ENCODE measurements around the gene CYS1.

Gene CYS1

GRCh38 chr2:10028988-10029874 lies 51.0 kb downstream of the CYS1 start:
- Histone ChIP-seq H3K4me3 (IDR thresholded peaks at IDR 0.05; ENCODE audit: insufficient read depth, low read depth, low read length) (no peak overlapping the region), H3K4me1 (ENCODE audit: low read depth, poor library complexity, severe bottlenecking) (no peaks in the 10 kb centered on the region), H3K79me2 (ENCODE audit: insufficient read depth, low read depth) (no peaks in the 10 kb centered on the region), H4K20me1 (ENCODE audit: insufficient read depth) (no peaks in the 10 kb centered on the region), H3K36me3 (ENCODE audit: insufficient read depth) (no peaks in the 10 kb centered on the region), H3K27me3 (ENCODE audit: insufficient read depth, low read depth) (no peaks in the 10 kb centered on the region), H3K27ac (no peak overlapping the region), H3K4me2 (no peak overlapping the region), H2AFZ (ENCODE audit: low read depth) (no peak overlapping the region), H3K9ac (no peak overlapping the region)
- TF ChIP-seq, protein P1, sequence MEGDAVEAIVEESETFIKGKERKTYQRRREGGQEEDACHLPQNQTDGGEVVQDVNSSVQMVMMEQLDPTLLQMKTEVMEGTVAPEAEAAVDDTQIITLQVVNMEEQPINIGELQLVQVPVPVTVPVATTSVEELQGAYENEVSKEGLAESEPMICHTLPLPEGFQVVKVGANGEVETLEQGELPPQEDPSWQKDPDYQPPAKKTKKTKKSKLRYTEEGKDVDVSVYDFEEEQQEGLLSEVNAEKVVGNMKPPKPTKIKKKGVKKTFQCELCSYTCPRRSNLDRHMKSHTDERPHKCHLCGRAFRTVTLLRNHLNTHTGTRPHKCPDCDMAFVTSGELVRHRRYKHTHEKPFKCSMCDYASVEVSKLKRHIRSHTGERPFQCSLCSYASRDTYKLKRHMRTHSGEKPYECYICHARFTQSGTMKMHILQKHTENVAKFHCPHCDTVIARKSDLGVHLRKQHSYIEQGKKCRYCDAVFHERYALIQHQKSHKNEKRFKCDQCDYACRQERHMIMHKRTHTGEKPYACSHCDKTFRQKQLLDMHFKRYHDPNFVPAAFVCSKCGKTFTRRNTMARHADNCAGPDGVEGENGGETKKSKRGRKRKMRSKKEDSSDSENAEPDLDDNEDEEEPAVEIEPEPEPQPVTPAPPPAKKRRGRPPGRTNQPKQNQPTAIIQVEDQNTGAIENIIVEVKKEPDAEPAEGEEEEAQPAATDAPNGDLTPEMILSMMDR (conservative IDR thresholded peaks at IDR 0.05; ENCODE audit: low read depth, low read length) = no peak

DNA sequence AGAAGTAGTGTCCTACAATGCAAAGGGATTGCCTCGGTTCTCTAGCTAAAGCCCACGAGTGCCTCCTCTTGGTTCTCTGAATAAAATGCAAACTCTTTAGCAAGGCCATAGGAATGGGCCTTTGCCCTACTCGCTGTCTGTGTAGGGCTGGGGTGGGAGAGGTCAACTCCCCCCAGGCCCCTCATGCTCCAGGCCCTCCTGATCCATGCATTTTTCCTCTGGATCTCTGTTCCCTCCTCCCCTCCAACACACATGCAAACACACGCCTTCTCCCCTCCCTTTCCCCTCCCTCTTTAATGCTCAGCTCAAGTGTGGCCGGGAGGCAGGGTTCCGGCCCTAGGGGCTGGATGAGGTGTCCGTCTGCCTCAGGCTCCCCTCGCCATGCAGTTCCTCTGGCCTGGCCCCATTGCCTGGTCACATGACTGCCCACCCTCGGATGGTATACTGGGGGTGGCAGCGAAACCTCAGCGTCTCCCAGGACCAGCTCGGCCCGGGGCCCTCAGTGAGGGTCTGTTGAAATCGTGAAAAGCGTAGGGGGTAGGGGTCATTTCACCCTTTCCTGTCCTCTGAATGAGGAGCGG lies 51.7 kb downstream of the CYS1 start:
- H3K27ac ChIP-seq = no peak overlapping the region
- H3K36me3 ChIP-seq (ENCODE audit: insufficient read depth) = no peaks in the 10 kb centered on the region
- no peaks in the 10 kb centered on the region for H4K20me1 ChIP-seq (ENCODE audit: insufficient read depth)
- H3K27me3 ChIP-seq (ENCODE audit: insufficient read depth, low read depth) = no peaks in the 10 kb centered on the region
- no peak overlapping the region for H2AFZ ChIP-seq (ENCODE audit: low read depth)
- no peak overlapping the region for H3K4me2 ChIP-seq
- no peak overlapping the region for H3K4me3 ChIP-seq (IDR thresholded peaks at IDR 0.05; ENCODE audit: insufficient read depth, low read depth, low read length)
- no peak overlapping the region for H3K9ac ChIP-seq
- TF ChIP-seq, protein P1 (conservative IDR thresholded peaks at IDR 0.05; ENCODE audit: low read depth, low read length) = no peak
- no peaks in the 10 kb centered on the region for H3K4me1 ChIP-seq (ENCODE audit: low read depth, poor library complexity, severe bottlenecking)
- no peaks in the 10 kb centered on the region for H3K79me2 ChIP-seq (ENCODE audit: insufficient read depth, low read depth)

GRCh38 chr2:10027660-10028330 lies 52.4 kb downstream of the CYS1 start:
- Histone ChIP-seq H3K4me3 (IDR thresholded peaks at IDR 0.05; ENCODE audit: insufficient read depth, low read depth, low read length) (no peak overlapping the region), H2AFZ (ENCODE audit: low read depth) (no peak overlapping the region), H3K9ac (no peak overlapping the region), H4K20me1 (ENCODE audit: insufficient read depth) (no peaks in the 10 kb centered on the region), H3K4me2 (no peak overlapping the region), H3K36me3 (ENCODE audit: insufficient read depth) (no peaks in the 10 kb centered on the region), H3K79me2 (ENCODE audit: insufficient read depth, low read depth) (no peaks in the 10 kb centered on the region), H3K27me3 (ENCODE audit: insufficient read depth, low read depth) (no peaks in the 10 kb centered on the region), H3K27ac (no peak overlapping the region), H3K4me1 (ENCODE audit: low read depth, poor library complexity, severe bottlenecking) (no peaks in the 10 kb centered on the region)
- TF ChIP-seq, protein P1 (conservative IDR thresholded peaks at IDR 0.05; ENCODE audit: low read depth, low read length) = no peak

GRCh38 chr2:10026940-10027569 lies 53.2 kb downstream of the CYS1 start:
- Histone ChIP-seq H3K79me2 (ENCODE audit: insufficient read depth, low read depth) (no peaks in the 10 kb centered on the region), H3K4me1 (ENCODE audit: low read depth, poor library complexity, severe bottlenecking) (no peaks in the 10 kb centered on the region), H3K4me3 (IDR thresholded peaks at IDR 0.05; ENCODE audit: insufficient read depth, low read depth, low read length) (no peak overlapping the region), H3K9ac (no peak overlapping the region), H3K36me3 (ENCODE audit: insufficient read depth) (no peaks in the 10 kb centered on the region), H3K4me2 (no peak overlapping the region), H3K27me3 (ENCODE audit: insufficient read depth, low read depth) (no peaks in the 10 kb centered on the region), H2AFZ (ENCODE audit: low read depth) (no peak overlapping the region), H3K27ac (no peak overlapping the region), H4K20me1 (ENCODE audit: insufficient read depth) (no peaks in the 10 kb centered on the region)
- TF ChIP-seq, protein P1 (conservative IDR thresholded peaks at IDR 0.05; ENCODE audit: low read depth, low read length) = no peak

All from KMS-11 (cell line).